ENCODE measurements around the gene MEIS1.

Gene MEIS1

GRCh38 chr2:66568650-66569300 is 133.8 kb downstream of the MEIS1 start:
- DNase-seq (ENCODE audit: low read depth), result no peak

GRCh38 chr2:66569321-66569851 is 134.5 kb downstream of the MEIS1 start:
- DNase-seq (ENCODE audit: low read depth), result no peak

- no peak for DNase-seq (ENCODE audit: low read depth)
These were observed 135.0 kb downstream of the MEIS1 start for GRCh38 chr2:66569974-66570373.

- no peak for DNase-seq (ENCODE audit: low read depth)
These were observed 135.5 kb downstream of the MEIS1 start for GRCh38 chr2:66570471-66570870.

- no peak for DNase-seq (ENCODE audit: low read depth)
These were observed 137.0 kb downstream of the MEIS1 start for GRCh38 chr2:66571918-66572317.

GRCh38 chr2:66572391-66572790 is 137.5 kb downstream of the MEIS1 start:
- no peak for DNase-seq (ENCODE audit: low read depth)

- no peak for DNase-seq (ENCODE audit: low read depth)
These were observed 138.5 kb downstream of the MEIS1 start for GRCh38 chr2:66573416-66573815.

GRCh38 chr2:66573821-66574233 is 138.9 kb downstream of the MEIS1 start:
- DNase-seq (ENCODE audit: low read depth), result no peak

GRCh38 chr2:66574701-66575624 is 140.0 kb downstream of the MEIS1 start:
- DNase-seq (ENCODE audit: low read depth), result no peak

GRCh38 chr2:66575625-66576310 is 140.8 kb downstream of the MEIS1 start:
- DNase-seq (ENCODE audit: low read depth), result no peak

- DNase-seq (ENCODE audit: low read depth), result no peak
These were observed 141.3 kb downstream of the MEIS1 start for GRCh38 chr2:66576311-66576560.

- no peak for DNase-seq (ENCODE audit: low read depth)
These were observed 141.8 kb downstream of the MEIS1 start for GRCh38 chr2:66576561-66577320.

- DNase-seq (ENCODE audit: low read depth), result no peak
These were observed 142.6 kb downstream of the MEIS1 start for GRCh38 chr2:66577321-66578053.

GRCh38 chr2:66578054-66578686 is 143.2 kb downstream of the MEIS1 start:
- no peak for DNase-seq (ENCODE audit: low read depth)

- DNase-seq (ENCODE audit: low read depth), result no peak
These were observed 143.8 kb downstream of the MEIS1 start for GRCh38 chr2:66578687-66579106.

GRCh38 chr2:66579186-66580126 is 144.5 kb downstream of the MEIS1 start:
- no peak for DNase-seq (ENCODE audit: low read depth)

- DNase-seq (ENCODE audit: low read depth), result no peak
These were observed 145.5 kb downstream of the MEIS1 start for GRCh38 chr2:66580166-66581049.

- DNase-seq (ENCODE audit: low read depth), result no peak
These were observed 146.6 kb downstream of the MEIS1 start for GRCh38 chr2:66581339-66582103.
